G401.6 (cell line): ENCODE data around the gene TBC1D32.
A peak's percentile ranks its signal among the peaks of the same experiment; 100 is the strongest.
"Not testable (repeated sequence)": the region's sequence is repeated elsewhere in the genome, so short reads cannot be mapped to it uniquely, and the experiment has no call there.

ENCODE experiments used
- FAIRE-seq: peaks from 2 replicates; lab custom pipeline; 2012; peaks lifted over from hg19 to GRCh38; lab: Jason Lieb, UNC

Gene TBC1D32

GRCh38 chr6:121334299-121335086 is at the start of gene TBC1D32:
TSS of gene TBC1D32 (minus strand) at chr6:121334480. CDS start at chr6:121334430, 50 bp downstream.
- FAIRE-seq = peak; percentile 41

GRCh38 chr6:121383478-121383877 is 49.2 kb upstream of the TBC1D32 start:
- FAIRE-seq = no peak

- FAIRE-seq = no peak
Measured at GRCh38 chr6:121382467-121383121, 48.3 kb upstream of the TBC1D32 start.

GRCh38 chr6:121376411-121376810 is 42.1 kb upstream of the TBC1D32 start:
- FAIRE-seq = no peak

- not testable (repeated sequence) for FAIRE-seq
Measured at GRCh38 chr6:121374219-121374618, 39.9 kb upstream of the TBC1D32 start.

GRCh38 chr6:121365536-121366521 is 31.5 kb upstream of the TBC1D32 start:
- no peak for FAIRE-seq

GRCh38 chr6:121356575-121356974 is 22.3 kb upstream of the TBC1D32 start:
- peak; percentile 88 for FAIRE-seq

- FAIRE-seq = peak; percentile 57
Measured at GRCh38 chr6:121354764-121355163, 20.5 kb upstream of the TBC1D32 start.

GRCh38 chr6:121352941-121353340 is 18.7 kb upstream of the TBC1D32 start:
- no peak for FAIRE-seq

GRCh38 chr6:121351916-121352315 is 17.6 kb upstream of the TBC1D32 start:
- no peak for FAIRE-seq

- no peak for FAIRE-seq
Measured at GRCh38 chr6:121349596-121349995, 15.3 kb upstream of the TBC1D32 start.

- FAIRE-seq = no peak
Measured at GRCh38 chr6:121347484-121347883, 13.2 kb upstream of the TBC1D32 start.

- no peak for FAIRE-seq
Measured at GRCh38 chr6:121344539-121344938, 10.3 kb upstream of the TBC1D32 start.

- no peak for FAIRE-seq
Measured at GRCh38 chr6:121339639-121340226, 5.5 kb upstream of the TBC1D32 start.

GRCh38 chr6:121338956-121339355 is 4.7 kb upstream of the TBC1D32 start:
- peak; percentile 23 for FAIRE-seq

GRCh38 chr6:121338366-121338765 is 4.1 kb upstream of the TBC1D32 start:
- no peak for FAIRE-seq

GRCh38 chr6:121335087-121336008 is 1.1 kb upstream of the TBC1D32 start:
- no peak for FAIRE-seq

GRCh38 chr6:121333694-121334093 is 586 bp downstream of the TBC1D32 start:
- FAIRE-seq = not testable (repeated sequence)

- FAIRE-seq = peak; percentile 72
Measured at GRCh38 chr6:121333196-121333595, 1.1 kb downstream of the TBC1D32 start.

GRCh38 chr6:121330516-121330915 is 3.8 kb downstream of the TBC1D32 start:
- FAIRE-seq = no peak

- no peak for FAIRE-seq
Measured at GRCh38 chr6:121321282-121321681, 13.0 kb downstream of the TBC1D32 start.
